Right forelimb (tissue), 1 donor: Measurements from ENCODE around the gene ACTA2.

Source experiments
- DNase-seq: peaks from one replicate; pipeline ENCODE4 v3.0.0-alpha.2; 2018

ACTA2 gene

GRCh38 chr10:88918191-88918905, 34.2 kb downstream of the ACTA2 start:
- no peak for DNase-seq

DNA sequence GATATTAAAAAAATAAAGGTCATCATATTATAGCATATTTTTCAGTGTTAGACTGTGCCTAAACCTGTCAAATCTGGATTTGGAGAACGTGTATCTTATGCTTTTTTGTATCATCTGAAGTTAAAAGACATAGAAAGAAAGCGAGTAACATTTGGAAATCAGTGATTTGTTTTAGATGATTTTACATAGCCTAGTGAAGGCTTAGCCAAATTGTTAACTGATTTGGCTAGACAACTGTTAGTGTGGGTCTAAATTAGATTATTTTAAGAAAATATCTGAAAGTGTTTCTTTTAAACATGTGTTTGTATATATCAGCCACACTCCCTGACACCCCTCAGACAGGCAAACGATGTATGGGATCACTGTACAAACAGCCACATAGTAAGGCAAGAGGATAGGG, 35.6 kb downstream of the ACTA2 start:
- no peak for DNase-seq

- no peak for DNase-seq
Measured at GRCh38 chr10:88916231-88916630, 36.3 kb downstream of the ACTA2 start.

GRCh38 chr10:88915781-88916180, 36.8 kb downstream of the ACTA2 start:
- DNase-seq, result no peak

DNA sequence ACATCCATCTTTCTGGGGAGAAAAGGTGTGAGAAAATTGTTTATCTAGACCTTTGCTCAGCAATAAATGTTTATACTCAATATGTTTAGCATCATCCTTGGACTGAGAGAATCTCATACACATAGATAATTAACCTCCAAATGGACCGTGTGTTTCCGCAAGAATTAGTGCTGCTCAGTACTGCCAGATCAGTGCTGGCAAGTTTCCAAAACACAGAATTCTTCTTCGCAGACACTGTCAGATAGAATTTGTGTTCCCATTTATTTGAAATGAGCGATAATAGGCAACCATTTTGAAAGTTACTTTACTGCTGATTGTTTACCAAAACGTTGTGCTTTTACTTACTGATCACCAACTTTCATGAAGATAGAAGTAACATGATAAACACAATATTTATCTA, 38.8 kb downstream of the ACTA2 start:
- no peak for DNase-seq

DNA sequence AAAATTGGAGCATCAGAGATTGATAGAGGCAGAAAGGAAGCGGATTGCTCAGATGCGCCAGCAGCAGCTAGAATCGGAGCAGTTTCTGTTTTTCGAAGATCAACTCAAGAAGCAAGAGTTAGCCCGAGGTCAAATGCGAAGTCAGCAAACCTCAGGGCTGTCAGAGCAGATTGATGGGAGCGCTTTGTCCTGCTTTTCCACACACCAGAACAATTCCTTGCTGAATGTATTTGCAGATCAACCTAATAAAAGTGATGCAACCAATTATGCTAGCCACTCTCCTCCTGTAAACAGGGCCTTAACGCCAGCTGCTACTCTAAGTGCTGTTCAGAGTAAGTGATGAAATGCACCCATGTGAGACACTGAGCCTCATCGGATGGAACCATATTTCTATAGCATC, 39.4 kb downstream of the ACTA2 start:
- no peak for DNase-seq

DNA sequence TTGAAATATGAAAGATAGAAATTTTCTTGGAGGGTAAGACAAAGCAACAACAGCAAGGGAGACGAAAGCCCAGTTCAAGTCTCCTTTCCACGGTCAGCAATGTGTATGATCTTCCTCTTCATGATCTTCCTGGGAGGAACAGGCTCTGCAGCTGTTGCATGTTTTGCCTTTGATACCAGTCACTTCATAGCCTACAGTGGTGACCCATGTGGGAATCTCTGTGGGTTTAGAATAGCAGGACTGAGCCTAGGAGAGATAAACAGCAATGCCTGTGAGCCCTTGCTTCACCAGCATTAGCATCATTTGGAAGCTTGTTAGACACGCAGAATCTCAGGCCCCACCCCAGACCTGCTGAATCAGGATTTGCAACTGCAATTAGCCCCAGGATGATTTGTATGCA, 40.7 kb downstream of the ACTA2 start:
- DNase-seq, result no peak

GRCh38 chr10:88911116-88911515, 41.5 kb downstream of the ACTA2 start:
- DNase-seq, result no peak

- no peak for DNase-seq
Measured at GRCh38 chr10:88908194-88908593, 44.4 kb downstream of the ACTA2 start.

DNA sequence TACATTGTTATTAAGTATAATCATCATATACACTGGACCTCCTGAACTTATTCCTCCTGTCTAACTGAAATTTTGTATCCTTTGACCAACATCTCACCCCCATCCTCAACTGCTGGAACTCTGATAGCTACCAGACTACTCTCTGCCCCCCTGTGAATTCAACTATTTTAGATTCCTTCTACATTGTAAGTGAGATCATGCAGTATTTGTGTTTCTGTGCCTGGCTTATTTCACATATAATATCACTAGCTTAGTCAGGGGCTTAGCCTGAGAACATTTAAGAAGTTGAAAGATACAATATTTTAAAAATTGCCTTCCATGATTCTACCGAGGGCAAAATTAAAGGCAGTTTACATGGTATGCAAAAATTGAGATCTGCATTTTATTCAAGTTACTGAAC, 45.7 kb downstream of the ACTA2 start:
- DNase-seq, result no peak

- no peak for DNase-seq
Measured at GRCh38 chr10:88903715-88904114, 48.9 kb downstream of the ACTA2 start.

- DNase-seq, result no peak
Measured at GRCh38 chr10:88901984-88902789, 50.4 kb downstream of the ACTA2 start.

- DNase-seq, result no peak
Measured at GRCh38 chr10:88901206-88901983, 51.2 kb downstream of the ACTA2 start.

- no peak for DNase-seq
Measured at GRCh38 chr10:88899886-88900285, 52.7 kb downstream of the ACTA2 start.

GRCh38 chr10:88898727-88899126, 53.8 kb downstream of the ACTA2 start:
- no peak for DNase-seq

DNA sequence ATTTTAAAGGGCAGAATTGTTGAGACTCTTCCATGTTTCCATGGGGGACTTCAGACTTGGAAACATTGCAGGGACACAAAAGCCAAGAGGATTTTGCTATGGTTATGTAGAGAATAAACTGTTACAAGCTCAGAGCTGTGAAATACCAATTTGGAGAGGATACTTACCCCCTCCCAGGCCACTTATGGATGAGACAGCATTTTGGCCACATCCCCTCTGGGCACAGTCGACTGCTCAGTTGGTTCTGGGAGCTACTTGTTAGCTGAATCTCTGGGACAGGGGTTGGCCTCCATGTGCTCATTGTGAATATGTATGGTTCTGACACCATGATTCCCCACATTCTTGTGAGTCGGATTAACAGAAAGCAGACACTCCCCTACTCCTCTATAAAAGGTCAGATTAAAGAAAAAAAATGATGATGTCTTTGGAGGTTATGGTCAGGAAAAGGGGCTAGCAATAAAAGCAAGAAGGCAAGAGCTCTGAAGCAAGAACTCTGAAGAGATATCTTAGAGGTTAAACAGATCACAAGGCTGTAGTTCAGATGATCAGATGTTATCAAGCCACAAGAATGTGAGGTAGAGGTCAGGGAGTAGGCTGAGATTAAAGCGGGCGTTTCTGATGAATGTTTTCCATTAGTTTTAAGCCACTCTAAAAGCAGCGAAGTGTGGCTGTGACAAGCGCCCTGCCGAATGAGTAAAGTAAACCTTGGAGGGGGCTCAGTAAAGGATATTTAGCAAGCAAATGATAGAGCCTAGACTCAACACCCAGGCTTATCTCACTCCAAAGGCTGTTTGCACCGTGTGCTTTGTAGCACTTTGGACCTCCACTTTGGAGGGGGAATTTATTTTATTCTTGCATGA, 55.3 kb downstream of the ACTA2 start:
- DNase-seq, result no peak

DNA sequence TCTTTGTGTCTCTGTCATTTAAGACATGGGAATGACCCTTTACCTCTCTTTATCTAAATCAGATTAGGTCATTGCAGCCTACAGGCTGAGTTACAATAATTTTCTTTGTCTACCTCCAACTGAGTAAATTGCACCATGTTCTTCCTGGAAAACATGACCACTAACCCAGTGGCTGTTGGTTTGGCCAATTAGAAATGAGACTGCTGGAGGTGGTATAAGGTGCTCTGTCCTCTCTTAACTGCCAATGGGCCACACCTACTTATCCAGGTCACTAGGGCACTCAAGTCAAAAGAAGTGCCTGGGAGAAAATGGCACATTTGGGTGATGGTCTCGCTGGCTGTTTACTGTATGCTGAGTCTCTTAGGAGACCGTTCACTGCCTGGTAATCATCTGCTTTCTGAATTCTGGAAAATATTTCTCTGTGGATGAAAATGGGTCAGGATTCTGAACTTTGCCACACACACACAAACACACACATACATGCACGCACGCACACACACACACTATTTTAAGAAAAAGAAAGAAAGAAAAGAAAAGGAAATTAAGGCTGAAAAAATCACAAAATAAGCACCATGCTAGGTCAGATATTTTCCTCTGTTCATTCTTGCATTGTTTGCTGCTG, 56.1 kb downstream of the ACTA2 start:
- DNase-seq, result no peak

DNA sequence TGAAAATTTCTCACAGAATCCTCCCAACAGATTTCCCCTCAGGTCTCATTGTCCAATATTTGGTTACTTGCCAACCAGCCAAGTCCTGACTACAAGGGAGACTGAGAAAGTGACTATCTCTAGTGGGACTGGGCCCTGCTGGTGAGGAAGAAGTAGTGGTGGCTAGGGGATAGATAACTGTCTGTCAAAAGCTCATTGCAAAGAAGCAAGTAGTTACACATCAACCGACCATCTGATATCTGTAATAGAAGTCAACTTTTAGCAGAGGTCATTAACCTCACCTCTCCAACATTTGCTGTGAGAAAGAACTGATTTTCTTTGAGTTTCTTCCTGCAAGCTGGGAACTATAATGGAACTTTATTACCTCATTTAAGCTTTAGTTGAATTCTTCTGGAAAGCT, 57.3 kb downstream of the ACTA2 start:
- no peak for DNase-seq

DNA sequence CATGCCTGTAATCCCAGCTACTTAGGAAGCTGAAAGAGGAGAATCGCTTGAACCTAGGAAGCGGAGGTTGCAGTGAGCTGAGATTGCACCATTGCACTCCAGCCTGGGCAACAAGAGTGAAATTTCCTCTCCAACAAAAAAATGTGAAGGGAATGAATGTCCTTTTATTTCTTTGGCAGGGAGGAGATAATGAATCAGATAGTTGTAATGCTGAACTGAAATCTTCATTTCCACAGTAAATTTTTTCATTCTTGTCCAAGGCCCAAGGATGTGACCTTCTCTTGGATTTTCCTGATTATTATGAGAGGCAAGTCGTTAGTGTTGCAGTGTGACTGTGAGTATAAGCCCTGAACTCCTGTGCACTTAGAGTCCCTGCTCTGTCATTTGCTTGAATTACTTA, 59.0 kb downstream of the ACTA2 start:
- no peak for DNase-seq

GRCh38 chr10:88892222-88892967, 60.2 kb downstream of the ACTA2 start:
- no peak for DNase-seq

DNA sequence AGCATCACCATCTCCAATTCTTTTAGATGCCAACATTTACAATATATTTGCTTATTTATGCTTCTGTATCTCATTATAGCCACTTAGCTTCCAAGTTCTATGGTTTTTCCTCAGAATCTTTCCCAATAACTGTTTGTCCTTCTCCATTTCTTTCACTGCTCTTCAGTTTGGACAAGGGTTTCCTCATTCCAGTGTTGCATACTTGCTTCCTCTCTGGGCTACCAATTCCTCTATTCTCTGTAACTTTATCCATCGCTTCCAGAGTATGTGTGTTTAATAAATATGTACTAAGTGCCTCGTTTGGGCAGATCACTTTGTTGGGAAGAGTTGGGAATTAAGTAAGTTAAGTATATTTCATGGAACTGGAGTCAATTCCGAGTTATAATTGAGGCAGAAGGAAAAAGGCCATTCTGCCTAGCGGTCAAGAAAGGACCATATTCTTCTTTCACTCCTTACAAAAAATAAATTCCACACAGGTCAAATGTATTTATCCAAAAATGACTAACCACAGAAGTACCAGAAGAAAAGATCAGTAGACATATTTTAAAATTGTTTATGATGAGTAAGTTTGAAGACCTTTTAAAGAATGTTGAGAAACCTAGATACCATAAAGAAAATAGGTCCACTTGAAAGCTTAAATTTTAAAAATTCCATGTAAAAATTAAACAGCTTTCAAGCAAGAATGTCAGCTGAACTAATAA, 61.7 kb downstream of the ACTA2 start:
- DNase-seq, result no peak
